Measurements from ENCODE around the gene CRYBG1. TPM values are rescaled to one million over a fixed set of nuclear protein-coding genes. Genes with fewer than 3 reads are reported as not detected.

Gene CRYBG1
- total RNA-seq, 1 experiment from 2014 or later, result 5.7 TPM

- H4K91ac ChIP-seq (ENCODE audit: insufficient read length, low read depth, low read length), result no peak overlapping the region
- Mint-ChIP-seq H3K9me3 (no peaks in the 10 kb centered on the region), H3K4me3 (no peak overlapping the region), H3K36me3 (ENCODE audit: insufficient read depth in 1 of 3, low read depth in 3 of 3) (no peaks in the 10 kb centered on the region), H3K27me3 (ENCODE audit: low read depth) (no peaks in the 10 kb centered on the region), H3K4me1 (peaks cover 6 to 15% of the 10 kb centered on the region in 2 experiments; a peak in 3 of 4 replicates), H3K27ac (no peak overlapping the region)
- H2AK5ac ChIP-seq (ENCODE audit: insufficient read length, low read length), result no peak overlapping the region
- no peak overlapping the region for H2BK15ac ChIP-seq (ENCODE audit: low read depth, low read length)
- no peak overlapping the region for H3K23ac ChIP-seq (ENCODE audit: insufficient read length, low read depth, low read length)
- no CpG with 5 or more reads among the region's 1 CpG for WGBS (ENCODE audit: extremely low coverage, insufficient read length, low lambda C conversion rate)
- no peaks in the 10 kb centered on the region for H4K20me1 ChIP-seq (ENCODE audit: control insufficient read depth, insufficient read depth, insufficient read length)
- H3K4me2 ChIP-seq (ENCODE audit: insufficient read depth, insufficient read length, low read length), result no peak overlapping the region
- no peaks in the 10 kb centered on the region for H3K27me3 ChIP-seq (ENCODE audit: insufficient read depth, low read length)
- H3K79me1 ChIP-seq (ENCODE audit: insufficient read depth, low read depth, low read length, poor library complexity, severe bottlenecking), result no peaks in the 10 kb centered on the region
- H3K18ac ChIP-seq (ENCODE audit: insufficient read length, low read depth, low read length), result no peak overlapping the region
- no peak overlapping the region for H2BK120ac ChIP-seq (ENCODE audit: low read depth, low read length, poor library complexity, severe bottlenecking)
- H3K56ac ChIP-seq (ENCODE audit: insufficient read length, low read depth, low read length), result no peak overlapping the region
- H3K9me3 ChIP-seq (ENCODE audit: control insufficient read depth, low read depth, low read length), result no peaks in the 10 kb centered on the region
- no peak for TF ChIP-seq CTCF (conservative IDR thresholded peaks at IDR 0.05)
- no peak overlapping the region for H2BK20ac ChIP-seq (ENCODE audit: low read depth, low read length, poor library complexity, severe bottlenecking)
- no peak for DNase-seq
- no peak overlapping the region for H3T11ph ChIP-seq (ENCODE audit: low read length)
- H4K5ac ChIP-seq (ENCODE audit: insufficient read length, low read depth, low read length), result no peak overlapping the region
- no peak overlapping the region for H3K14ac ChIP-seq (ENCODE audit: insufficient read depth, low read length)
- H3K4me1 ChIP-seq (ENCODE audit: insufficient read depth, low read length), result no peaks in the 10 kb centered on the region; the same call in 1 of the 2 replicates
- H3K4ac ChIP-seq (ENCODE audit: low read depth, low read length), result no peak overlapping the region
- no peak overlapping the region for H3K27ac ChIP-seq (ENCODE audit: insufficient read length, low read depth, low read length)
- H2AFZ ChIP-seq (ENCODE audit: low read length), result no peak overlapping the region
- H4K8ac ChIP-seq (replicated peaks; ENCODE audit: insufficient read length, low read depth, low read length), result no peak overlapping the region
- no peaks in the 10 kb centered on the region for H3K23me2 ChIP-seq (ENCODE audit: insufficient read length, low read depth, low read length, poor library complexity, severe bottlenecking)
- no peak overlapping the region for H2BK5ac ChIP-seq (ENCODE audit: insufficient read length, low read length)
- no peaks in the 10 kb centered on the region for H3K79me2 ChIP-seq (ENCODE audit: insufficient read depth, low read length)
- no peak overlapping the region for H2BK12ac ChIP-seq (ENCODE audit: insufficient read length, low read depth, low read length)
- no peak overlapping the region for H3K9ac ChIP-seq (ENCODE audit: extremely low read depth, insufficient read length, low read length)
Measured at GRCh38 chr6:106530026-106530425, 169.5 kb downstream of the CRYBG1 start.
